DOHH2 (cell line): Measurements from ENCODE around the gene SDHAF2.

Experiments
- H3F3A ChIP-seq: fragments of 200-600 bp; sonication (generic), shearing (Covaris generic); 2 replicates; pipeline ENCODE4 v1.6.0; 2016; ENCODE audit warnings: antibody characterized with exemption, mild to moderate bottlenecking; ENCODE audit not compliant: control insufficient read depth, insufficient read depth
- H3K27ac ChIP-seq: fragments of 200-600 bp; sonication (generic); 2 replicates; pipeline ENCODE4 v1.5.1; 2014; ENCODE audit warnings: low read depth, mild to moderate bottlenecking, low read length, moderate library complexity
- H3K27me3 ChIP-seq: fragments of 200-600 bp; sonication (generic); 2 replicates; pipeline ENCODE4 v1.6.1; 2014; ENCODE audit warnings: mild to moderate bottlenecking, low read length, mixed read lengths; ENCODE audit not compliant: control insufficient read depth
- H3K36me3 ChIP-seq: fragments of 200-600 bp; sonication (generic); 2 replicates; pipeline ENCODE4 v1.6.1; 2014; ENCODE audit warnings: mild to moderate bottlenecking, low read length, moderate library complexity, mixed read lengths; ENCODE audit not compliant: control insufficient read depth
- H3K4me1 ChIP-seq: fragments of 200-600 bp; sonication (generic); 2 replicates; pipeline ENCODE4 v1.6.1; 2014; ENCODE audit warnings: mild to moderate bottlenecking, low read length, mixed read lengths; ENCODE audit not compliant: control insufficient read depth
- H3K4me2 ChIP-seq: fragments of 200-600 bp; sonication (generic); 2 replicates; pipeline ENCODE4 v1.6.0; 2014; ENCODE audit warnings: mild to moderate bottlenecking, low read length, moderate library complexity
- H3K4me3 ChIP-seq: fragments of 200-600 bp; sonication (generic); 2 replicates; pipeline ENCODE4 v1.5.1; 2014; ENCODE audit warnings: mild to moderate bottlenecking, low read length, mixed read lengths
- H3K79me2 ChIP-seq: fragments of 200-600 bp; sonication (generic); 2 replicates; pipeline ENCODE4 v1.6.1; 2014; ENCODE audit warnings: mild to moderate bottlenecking, low read length, mixed read lengths; ENCODE audit not compliant: control insufficient read depth
- H3K9me2 ChIP-seq: fragments of 200-600 bp; sonication (generic); replicated peaks from 2 replicates; pipeline ENCODE4 v1.6.1; 2014; ENCODE audit warnings: mild to moderate bottlenecking, low read length, mixed read lengths; ENCODE audit not compliant: control insufficient read depth
- H3K9me3 ChIP-seq: fragments of 200-600 bp; sonication (generic); 2 replicates; pipeline ENCODE4 v1.6.1; 2014; ENCODE audit warnings: antibody characterized with exemption, low read length, mixed read lengths; ENCODE audit not compliant: control insufficient read depth, insufficient read depth
- H4K20me1 ChIP-seq: fragments of 200-600 bp; sonication (generic); 2 replicates; pipeline ENCODE4 v1.6.0; 2014; ENCODE audit warnings: low read depth, mild to moderate bottlenecking, antibody characterized with exemption, low read length, moderate library complexity; ENCODE audit not compliant: control insufficient read depth, insufficient read depth
- CTCF ChIP-seq: fragments of 200-600 bp; sonication (generic); IDR thresholded peaks from one replicate; pipeline ENCODE4 v1.5.1; 2014; ENCODE audit warnings: antibody characterized with exemption, mild to moderate bottlenecking, low read depth, low read length; ENCODE audit not compliant: poor library complexity, severe bottlenecking
- EZH2phosphoT487 ChIP-seq: fragments of 200-600 bp; sonication (generic); IDR thresholded peaks from 2 replicates; pipeline ENCODE4 v1.6.1; 2017; ENCODE audit warnings: borderline replicate concordance, mild to moderate bottlenecking, antibody characterized with exemption, low read length, moderate library complexity, mixed read lengths

Gene SDHAF2

GRCh38 chr11:61488651-61489291, 58.8 kb downstream of the SDHAF2 start:
- Histone ChIP-seq H3K79me2 (no peaks in the 10 kb centered on the region), H3K4me3 (no peak overlapping the region), H4K20me1 (no peaks in the 10 kb centered on the region), H3K4me2 (no peak overlapping the region), H3K27ac (no peak overlapping the region), H3K9me2 (no peaks in the 10 kb centered on the region), H3K9me3 (no peaks in the 10 kb centered on the region), H3F3A (no peaks in the 10 kb centered on the region), H3K27me3 (no peaks in the 10 kb centered on the region), H3K36me3 (no peaks in the 10 kb centered on the region), H3K4me1 (no peaks in the 10 kb centered on the region)
- no peak for TF ChIP-seq EZH2phosphoT487
- TF ChIP-seq CTCF, result no peak

- H3K9me3 ChIP-seq, result no peaks in the 10 kb centered on the region
- no peak overlapping the region for H3K4me2 ChIP-seq
- no peak overlapping the region for H3K4me3 ChIP-seq
- TF ChIP-seq CTCF (no peak), EZH2phosphoT487 (no peak)
- no peaks in the 10 kb centered on the region for H4K20me1 ChIP-seq
- no peaks in the 10 kb centered on the region for H3K4me1 ChIP-seq
- H3K27ac ChIP-seq, result no peak overlapping the region
- H3K27me3 ChIP-seq, result no peaks in the 10 kb centered on the region
- no peaks in the 10 kb centered on the region for H3K79me2 ChIP-seq
- no peaks in the 10 kb centered on the region for H3F3A ChIP-seq
- H3K36me3 ChIP-seq, result no peaks in the 10 kb centered on the region
- H3K9me2 ChIP-seq, result no peaks in the 10 kb centered on the region
Measured at GRCh38 chr11:61489833-61490721, 60.2 kb downstream of the SDHAF2 start.

- Histone ChIP-seq H3K4me3 (no peak overlapping the region), H3K9me3 (no peaks in the 10 kb centered on the region), H3K79me2 (no peaks in the 10 kb centered on the region), H3K4me2 (no peak overlapping the region), H3F3A (no peaks in the 10 kb centered on the region), H3K27me3 (no peaks in the 10 kb centered on the region), H3K9me2 (no peaks in the 10 kb centered on the region), H3K36me3 (no peaks in the 10 kb centered on the region), H4K20me1 (no peaks in the 10 kb centered on the region), H3K27ac (no peak overlapping the region), H3K4me1 (no peaks in the 10 kb centered on the region)
- TF ChIP-seq EZH2phosphoT487 (no peak), CTCF (no peak)
Measured at GRCh38 chr11:61491736-61492395, 61.9 kb downstream of the SDHAF2 start.
